Fibroblast of the aortic adventitia (primary cell): ENCODE measurements around the gene PLA2G4B. TPM values are rescaled to one million over a fixed set of nuclear protein-coding genes. Genes with fewer than 3 reads are reported as not detected.

Experiments
- DNase-seq: peaks from one replicate; pipeline ENCODE4 v3.0.0-alpha.2; 2010; ENCODE audit warnings: low read depth
- H3K4me3 ChIP-seq: 2 replicates; pipeline ENCODE4 v1.5.1; 2011; ENCODE audit warnings: low read depth, mild to moderate bottlenecking, control low read depth, low read length, moderate library complexity
- total RNA-seq: library from RNA; depleted of rRNA; stranded (reverse); fragments of >200 nt; gene quantifications from 2 replicates; pipeline ENCODE4 v1.2.3, GENCODE V29; 2012; ENCODE audit warnings: low replicate concordance
- TF ChIP-seq, protein P1 (sequence below): IDR thresholded peaks from 2 replicates; pipeline ENCODE4 v1.5.1; 2011; ENCODE audit warnings: mild to moderate bottlenecking, low read length, control low read depth, inconsistent platforms; ENCODE audit not compliant: insufficient read depth

The PLA2G4B gene
- total RNA-seq, 1 donor, result 0.54 TPM

- DNase-seq, result no peak
- TF ChIP-seq, protein P1, sequence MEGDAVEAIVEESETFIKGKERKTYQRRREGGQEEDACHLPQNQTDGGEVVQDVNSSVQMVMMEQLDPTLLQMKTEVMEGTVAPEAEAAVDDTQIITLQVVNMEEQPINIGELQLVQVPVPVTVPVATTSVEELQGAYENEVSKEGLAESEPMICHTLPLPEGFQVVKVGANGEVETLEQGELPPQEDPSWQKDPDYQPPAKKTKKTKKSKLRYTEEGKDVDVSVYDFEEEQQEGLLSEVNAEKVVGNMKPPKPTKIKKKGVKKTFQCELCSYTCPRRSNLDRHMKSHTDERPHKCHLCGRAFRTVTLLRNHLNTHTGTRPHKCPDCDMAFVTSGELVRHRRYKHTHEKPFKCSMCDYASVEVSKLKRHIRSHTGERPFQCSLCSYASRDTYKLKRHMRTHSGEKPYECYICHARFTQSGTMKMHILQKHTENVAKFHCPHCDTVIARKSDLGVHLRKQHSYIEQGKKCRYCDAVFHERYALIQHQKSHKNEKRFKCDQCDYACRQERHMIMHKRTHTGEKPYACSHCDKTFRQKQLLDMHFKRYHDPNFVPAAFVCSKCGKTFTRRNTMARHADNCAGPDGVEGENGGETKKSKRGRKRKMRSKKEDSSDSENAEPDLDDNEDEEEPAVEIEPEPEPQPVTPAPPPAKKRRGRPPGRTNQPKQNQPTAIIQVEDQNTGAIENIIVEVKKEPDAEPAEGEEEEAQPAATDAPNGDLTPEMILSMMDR, result no peak
- no peak overlapping the region for H3K4me3 ChIP-seq
Measured at GRCh38 chr15:41842229-41842628, 3.6 kb downstream of the PLA2G4B start.

DNA sequence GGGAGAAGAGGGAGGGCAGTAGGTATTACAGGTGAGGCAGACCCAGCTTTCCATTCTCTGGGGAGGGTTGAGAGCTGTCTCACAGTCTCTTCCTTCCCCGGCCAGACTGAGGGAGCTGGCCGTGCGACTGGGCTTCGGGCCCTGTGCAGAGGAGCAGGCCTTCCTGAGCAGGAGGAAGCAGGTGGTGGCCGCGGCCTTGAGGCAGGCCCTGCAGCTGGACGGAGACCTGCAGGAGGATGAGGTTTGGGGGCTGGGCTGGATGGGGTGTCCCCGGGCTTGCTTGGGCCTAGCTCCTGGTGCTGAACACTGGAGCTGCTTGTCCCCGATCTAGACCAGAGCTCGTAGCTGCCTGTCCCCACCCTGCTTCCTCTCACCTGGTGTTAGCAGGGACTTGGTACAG lies 4.9 kb downstream of the PLA2G4B start:
- TF ChIP-seq, protein P1, result no peak
- no peak for DNase-seq
- H3K4me3 ChIP-seq, result no peak overlapping the region

GRCh38 chr15:41844814-41845213 lies 6.2 kb downstream of the PLA2G4B start:
- H3K4me3 ChIP-seq, result no peak overlapping the region
- TF ChIP-seq, protein P1, result no peak
- no peak for DNase-seq

GRCh38 chr15:41847206-41847605 lies 8.6 kb downstream of the PLA2G4B start:
- DNase-seq, result no peak
- TF ChIP-seq, protein P1, result no peak
- no peak overlapping the region for H3K4me3 ChIP-seq

DNA sequence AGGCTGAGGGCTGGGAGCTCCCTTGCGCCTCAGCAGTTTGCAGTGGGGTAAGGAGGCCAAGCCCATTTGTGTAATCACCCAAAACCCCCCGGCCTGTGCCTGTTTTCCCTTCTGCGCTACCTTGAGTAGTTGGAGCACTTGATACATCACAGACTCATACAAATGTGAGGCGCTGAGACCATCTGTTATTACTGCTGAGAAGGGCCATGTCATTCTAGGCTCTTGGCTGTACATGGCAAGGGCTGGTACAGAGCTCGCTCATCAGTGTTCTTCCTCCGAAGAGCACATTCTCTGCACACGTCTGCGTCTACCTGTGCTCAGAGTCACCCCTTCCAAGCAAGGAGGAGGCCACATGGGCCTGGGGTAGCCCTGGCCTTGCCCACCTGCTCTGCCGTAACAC lies 9.3 kb downstream of the PLA2G4B start:
- DNase-seq, result no peak
- TF ChIP-seq, protein P1, result no peak

DNA sequence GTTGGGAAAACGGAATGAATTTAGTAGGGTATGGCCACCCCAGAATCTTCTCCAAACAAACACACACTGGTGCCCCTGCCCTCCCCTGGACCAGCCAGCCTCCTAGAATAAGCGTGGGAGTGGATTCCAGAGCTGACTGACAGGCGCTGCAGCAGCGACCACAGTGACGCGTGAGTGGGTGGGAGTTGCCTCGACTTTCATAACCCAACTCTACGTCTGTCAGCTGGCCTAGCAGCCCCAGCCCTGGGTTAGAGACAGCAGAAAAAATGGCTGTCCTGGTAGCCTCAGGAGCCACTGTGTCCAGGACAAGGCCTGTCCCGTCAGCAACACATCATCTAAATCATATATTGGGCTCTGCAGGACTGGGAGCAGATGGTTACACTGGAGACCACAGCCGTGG lies 10.0 kb downstream of the PLA2G4B start:
- TF ChIP-seq, protein P1, result no peak
- H3K4me3 ChIP-seq, result no peak overlapping the region
- DNase-seq, result no peak

More for the DNA sequence above, 9.3 kb downstream of the PLA2G4B start:
- no peak overlapping the region for H3K4me3 ChIP-seq

DNA sequence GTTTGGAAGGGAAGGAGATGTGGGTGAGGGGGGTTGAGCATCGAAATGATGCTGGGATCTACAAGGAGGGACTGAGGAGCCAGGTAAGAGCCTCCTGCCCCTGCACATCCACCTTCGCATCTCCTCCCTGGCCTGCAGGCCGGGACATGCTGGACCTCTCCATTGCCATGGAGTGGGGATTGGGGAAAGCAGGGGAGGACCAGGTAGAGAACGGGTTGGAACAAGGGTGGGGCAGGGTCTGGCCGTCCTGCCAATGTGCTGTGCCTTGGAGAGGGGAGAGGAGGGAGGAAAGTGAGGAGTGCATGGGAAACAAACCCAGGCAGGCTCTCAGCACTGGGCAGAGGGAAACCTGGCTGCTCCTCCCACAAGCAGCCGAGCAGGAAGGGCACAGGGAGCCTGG lies 10.6 kb downstream of the PLA2G4B start:
- H3K4me3 ChIP-seq, result no peak overlapping the region
- TF ChIP-seq, protein P1, result no peak
- DNase-seq, result no peak
